Smooth muscle cell of the coronary artery (primary cell): Measurements from ENCODE around the gene OR3A2. TPM values are rescaled to one million over a fixed set of nuclear protein-coding genes. Genes with fewer than 3 reads are reported as not detected.

Source experiments
- total RNA-seq: library from RNA; depleted of rRNA; stranded (reverse); fragments of >200 nt; gene quantifications from 2 replicates; pipeline ENCODE4 v1.2.3, GENCODE V29; 2014; ENCODE audit warnings: low replicate concordance

Gene OR3A2
- total RNA-seq, result not detected in 2 replicates

DNA sequence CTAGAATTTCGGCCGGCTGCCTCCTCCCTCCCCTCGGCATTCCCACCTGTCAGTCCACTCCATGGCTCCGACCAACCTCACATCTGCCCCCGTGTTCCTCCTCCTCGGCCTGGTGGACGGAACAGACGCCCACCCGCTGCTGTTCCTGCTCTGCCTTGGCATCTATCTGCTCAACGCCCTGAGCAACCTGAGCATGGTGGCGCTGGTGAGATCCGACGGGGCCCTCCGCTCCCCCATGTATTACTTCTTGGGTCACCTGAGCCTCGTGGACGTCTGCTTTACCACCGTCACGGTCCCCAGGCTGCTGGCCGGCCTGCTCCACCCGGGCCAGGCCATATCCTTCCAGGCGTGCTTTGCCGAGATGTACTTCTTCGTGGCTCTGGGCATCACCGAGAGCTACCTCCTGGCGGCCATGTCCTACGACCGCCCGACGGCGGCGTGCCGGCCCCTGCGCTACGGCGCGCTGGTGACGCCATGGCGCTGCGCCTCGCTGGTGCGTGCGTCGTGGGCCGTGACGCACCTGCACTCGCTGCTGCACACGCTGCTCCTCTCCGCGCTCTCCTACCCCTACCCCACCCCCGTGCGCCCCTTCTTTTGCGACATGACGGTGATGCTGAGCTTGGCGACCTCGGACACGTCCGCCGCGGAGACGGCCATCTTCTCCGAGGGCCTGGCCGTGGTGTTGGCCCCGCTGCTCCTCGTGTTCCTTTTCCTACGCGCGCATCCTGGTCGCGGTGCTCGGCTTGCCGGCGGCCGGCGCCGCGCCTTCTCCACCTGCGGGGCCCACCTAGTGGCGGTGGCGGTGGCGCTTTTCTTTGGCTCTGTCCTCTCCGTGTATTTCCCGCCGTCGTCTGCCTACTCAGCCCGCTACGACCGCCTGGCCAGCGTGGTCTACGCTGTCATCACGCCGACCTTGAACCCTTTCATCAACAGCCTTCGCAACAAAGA, at the start of gene OR3A2:
Gene OR3A2, minus strand, starts transcription at position 440 of the 948 bp plus-strand sequence.

DNA sequence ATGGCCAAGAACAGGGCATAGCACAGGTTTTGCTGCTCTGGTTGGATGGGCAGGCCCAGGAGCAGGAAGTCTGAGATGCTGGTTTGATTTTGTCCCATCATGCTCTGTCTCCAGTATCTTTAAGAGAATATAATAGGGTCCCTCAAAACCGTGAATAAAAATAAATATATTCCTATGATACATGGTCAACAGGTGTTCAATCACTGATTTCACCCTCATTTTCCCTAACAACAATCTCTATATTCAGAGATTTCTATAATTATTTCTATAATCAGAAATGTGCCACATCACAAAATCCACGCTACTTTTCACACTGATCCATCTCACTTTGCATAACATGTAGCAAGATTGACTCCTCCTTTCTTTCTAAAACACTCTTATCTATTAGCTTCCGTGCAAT, 47.6 kb upstream of the OR3A2 start, which contains the start of gene OR1E2:
Gene OR1E2, minus strand, starts transcription at position 101 of the 400 bp plus-strand sequence. Its CDS starts 0 bp downstream, at position 101.

DNA sequence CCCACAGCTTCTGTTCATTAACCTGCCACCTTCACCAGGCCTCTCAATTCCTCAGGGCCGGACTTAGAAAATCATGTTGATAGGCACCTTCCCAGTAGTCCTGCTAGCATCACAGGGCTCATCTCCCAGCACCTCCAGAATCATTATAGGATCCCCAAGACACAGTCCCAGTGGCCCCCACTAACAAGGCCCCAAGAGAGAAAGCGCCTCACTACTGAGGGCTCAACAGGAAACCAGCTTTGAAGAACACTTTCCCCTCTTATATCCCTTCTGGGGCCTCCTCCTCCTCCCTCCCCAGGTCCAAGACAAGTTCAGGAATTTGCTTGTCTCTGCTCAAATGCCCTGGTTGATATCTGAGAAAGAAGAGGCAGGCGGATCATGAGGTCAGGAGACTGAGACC, 25.0 kb upstream of the OR3A2 start, which contains the start of gene OR3A3:
Gene OR3A3, plus strand, starts transcription at position 301 of the 400 bp plus-strand sequence.

DNA sequence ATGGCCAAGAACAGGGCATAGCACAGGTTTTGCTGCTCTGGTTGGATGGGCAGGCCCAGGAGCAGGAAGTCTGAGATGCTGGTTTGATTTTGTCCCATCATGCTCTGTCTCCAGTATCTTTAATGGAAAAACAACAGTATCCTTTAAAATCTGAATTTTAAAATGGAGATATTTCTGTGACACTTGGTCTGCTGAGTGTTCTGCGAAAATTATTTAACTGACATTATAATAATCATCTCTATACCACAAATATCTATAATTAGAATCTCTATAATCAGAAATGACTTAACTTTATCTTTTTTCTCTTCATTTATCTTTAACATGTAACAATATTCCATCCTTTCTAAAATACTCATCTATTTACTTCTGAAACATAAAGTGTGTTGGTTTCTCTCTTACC, 12.2 kb upstream of the OR3A2 start, which contains the start of gene OR1E1:
Gene OR1E1, minus strand, starts transcription at position 101 of the 400 bp plus-strand sequence. Its CDS starts 0 bp downstream, at position 101.

DNA sequence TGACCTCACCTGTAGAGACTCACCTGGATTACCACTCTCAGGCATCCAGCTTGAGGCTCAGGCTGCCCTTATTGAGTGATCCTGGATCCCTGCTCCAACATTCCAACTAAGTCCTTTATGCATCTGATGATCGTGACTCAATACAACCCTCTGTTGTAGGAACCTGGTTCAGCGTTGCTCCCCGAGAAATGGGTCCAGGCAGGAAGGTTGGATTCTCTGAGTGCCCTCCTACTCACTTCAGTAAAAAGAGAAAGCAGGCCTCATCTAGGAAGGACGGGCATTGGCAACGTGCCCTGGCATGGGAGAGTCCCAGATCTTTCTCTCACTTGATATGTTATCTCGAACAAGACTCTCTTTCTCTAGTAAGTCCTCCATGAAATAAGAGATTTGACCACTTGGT, 87.8 kb downstream of the OR3A2 start, which contains the start of gene OR3A1:
Gene OR3A1, minus strand, starts transcription at position 101 of the 400 bp plus-strand sequence. CDS start 5,778 bp downstream, outside the sequence.

Other genes starting within 250 kb of the OR3A2 start
- not detected in 2 replicates for gene OR1A2, start 188.8 kb downstream of the OR3A2 start, total RNA-seq
- gene OR1A1, start 178.6 kb downstream of the OR3A2 start, total RNA-seq, result not detected in 2 replicates
- not detected in 2 replicates for gene OR3A1, start 87.9 kb downstream of the OR3A2 start, total RNA-seq
- not detected in 2 replicates for gene OR1E1, start 12.1 kb upstream of the OR3A2 start, total RNA-seq
- gene OR3A3, start 25.1 kb upstream of the OR3A2 start, total RNA-seq, result not detected in 2 replicates
- not detected in 2 replicates for gene OR1E2, start 47.5 kb upstream of the OR3A2 start, total RNA-seq
- not detected in 2 replicates for gene SPATA22, start 85.5 kb upstream of the OR3A2 start, total RNA-seq
- gene ASPA, start 89.7 kb upstream of the OR3A2 start, total RNA-seq, result 2.9 TPM in 1 of 2 replicates, not detected in the other
- gene TRPV3, start 171.5 kb upstream of the OR3A2 start, total RNA-seq, result 0.23 and 1.8 TPM in 2 replicates
- 0.60 and 1.8 TPM in 2 replicates for gene TRPV1, start 223.1 kb upstream of the OR3A2 start, total RNA-seq
- 10.4 and 11.6 TPM in 2 replicates for gene SHPK, start 249.9 kb upstream of the OR3A2 start, total RNA-seq